ENCODE measurements around the gene HOXA13.

- no peak for TF ChIP-seq CTCF (optimal IDR thresholded peaks at IDR 0.05 in 1 of 3, IDR thresholded peaks at IDR 0.05 in 1 of 3, conservative IDR thresholded peaks at IDR 0.05 in 1 of 3; ENCODE audit: extremely low read depth in 1 of 3, insufficient read depth in 2 of 3, low read length in 3 of 3)
- TF ChIP-seq EZH2 (IDR thresholded peaks at IDR 0.05; ENCODE audit: low read length), result no peak
Observed at GRCh38 chr7:27203365-27203953, 3.6 kb upstream of the HOXA13 start.

Data from keratinocyte (primary cell).